K562 (cell line): ENCODE data around the gene MITD1. TPM values are rescaled to one million over a fixed set of nuclear protein-coding genes. Genes with fewer than 3 reads are reported as not detected.

Experiments used
- ATF1 ChIP-seq, 2 experiments: fragments of 450-650 bp in 1 of 2; IDR thresholded peaks; 2 replicates each; pipeline ENCODE4 v1.6.1; 2016; ENCODE audit warnings: missing compliant biosample characterization in 1 of 2, missing genetic modification characterization in 1 of 2
- ATF4 ChIP-seq: fragments of 450-650 bp; formaldehyde crosslinking; IDR thresholded peaks from 2 replicates; pipeline ENCODE4 v1.4.0; 2022; ENCODE audit warnings: mild to moderate bottlenecking, moderate library complexity
- CEBPG ChIP-seq, 3 experiments: fragments of 200-800 bp in 1 of 3; sonication (Bioruptor generic) in 1 of 3; sonication (generic) in 1 of 3; formaldehyde crosslinking in 1 of 3; IDR thresholded peaks in 2 of 3; conservative IDR thresholded peaks in 1 of 3; 2 replicates each; pipeline versions ENCODE4 v1.6.1 to v1.8.0; 2016 to 2022; ENCODE audit warnings: missing compliant biosample characterization in 2 of 3, missing genetic modification characterization in 2 of 3, mild to moderate bottlenecking in 1 of 3, missing genetic modification reagents in 1 of 3
- CUX1 ChIP-seq: fragments of 200-800 bp; sonication (Bioruptor generic); IDR thresholded peaks from 2 replicates; pipeline ENCODE4 v1.6.1; 2016; ENCODE audit warnings: missing genetic modification characterization, missing compliant biosample characterization
- EGR1 ChIP-seq: fragments of 450-650 bp; conservative IDR thresholded peaks from 2 replicates; pipeline ENCODE4 v1.6.1; 2017; ENCODE audit warnings: mild to moderate bottlenecking
- GATAD2B ChIP-seq: fragments of 450-650 bp; IDR thresholded peaks from 2 replicates; pipeline ENCODE4 v1.6.1; 2017; ENCODE audit warnings: mild to moderate bottlenecking, borderline replicate concordance
- LEF1 ChIP-seq: fragments of 450-650 bp; IDR thresholded peaks from 2 replicates; pipeline ENCODE4 v1.6.1; 2016; ENCODE audit warnings: mild to moderate bottlenecking
- OTX1 ChIP-seq: fragments of 450-650 bp; formaldehyde crosslinking; IDR thresholded peaks from 2 replicates; pipeline ENCODE4 v1.4.0; 2022; ENCODE audit warnings: mild to moderate bottlenecking
- POLR2AphosphoS2 ChIP-seq: IDR thresholded peaks from 2 replicates; pipeline ENCODE4 v1.6.1; 2012; ENCODE audit warnings: low read length, improper control_type of control experiment
- SIRT6 ChIP-seq: IDR thresholded peaks from one replicate; pipeline ENCODE4 v1.6.1; 2012; ENCODE audit warnings: low read depth, mild to moderate bottlenecking, control low read depth, inconsistent platforms, low read length, moderate library complexity
- STAT5A ChIP-seq: IDR thresholded peaks from 2 replicates; pipeline ENCODE4 v1.6.1; 2012; ENCODE audit warnings: low read length, inconsistent platforms, borderline replicate concordance
- ZEB2 ChIP-seq: fragments of 450-650 bp; IDR thresholded peaks from 2 replicates; pipeline ENCODE4 v1.6.1; 2016
- ZNF586 ChIP-seq: fragments of 450-650 bp; formaldehyde crosslinking; conservative IDR thresholded peaks from 2 replicates; pipeline ENCODE4 v1.4.0; 2020; ENCODE audit warnings: mild to moderate bottlenecking, moderate library complexity
- polyA plus RNA-seq, 8 experiments: library from polyadenylated mRNA; depleted of rRNA in 4 of 8; stranded (reverse) in 5 of 8; unstranded in 3 of 8; fragments of >200 nt; fragmentation: Nextera tagmentation in 2 of 8; fragmentation: Illumina TruSeq in 1 of 8; extraction: Ambion mirVana in 2 of 8; extraction: Trizol in 1 of 8; gene quantifications; 2 replicates each; pipeline versions ENCODE4 v1.2.1 to v1.2.3, GENCODE V29; 2011 to 2014; ENCODE audit warnings: inconsistent platforms in 1 of 8, missing spikeins in 1 of 8
- total RNA-seq, 7 experiments: library from RNA; depleted of rRNA in 6 of 7; stranded (reverse); fragments of >200 nt in 6 of 7; fragmentation: Illumina TruSeq in 2 of 7; extraction: Trizol in 2 of 7; gene quantifications; 2 replicates each; pipeline versions ENCODE4 v1.2.1 to v1.2.3, GENCODE V29; 2011 to 2021; ENCODE audit warnings: low replicate concordance in 1 of 7
- TF ChIP-seq, protein P1 (sequence below): sonication (generic); formaldehyde crosslinking; IDR thresholded peaks from 2 replicates; pipeline ENCODE4 v1.8.0; 2022; ENCODE audit warnings: mild to moderate bottlenecking, missing genetic modification reagents

Gene MITD1
- total and polyA plus RNA-seq, 9 of the 15 experiments (the other 6 are each of a cell fraction or from before 2014, with no cell fraction given) = 19.6 to 71.8 (median 43.2) TPM

GRCh38 chr2:99141110-99142108, 39.4 kb downstream of the MITD1 start, which contains the start of gene C2orf15 (continued):
- no peak for TF ChIP-seq CUX1 (CRISPR knock-in tag)
- TF ChIP-seq POLR2AphosphoS2 = no peak
- no peak for TF ChIP-seq LEF1
- no peak for TF ChIP-seq ZNF586 (CRISPR knock-in tag)
- TF ChIP-seq SIRT6 = no peak
- TF ChIP-seq STAT5A = no peak
- TF ChIP-seq ATF1 (CRISPR knock-in tag; IDR thresholded peaks at IDR 0.05) = no peak
- peak; percentile 27; the same call in 1 of the 2 replicates for TF ChIP-seq ATF1 (tag; IDR thresholded peaks at IDR 0.05)
- no peak for TF ChIP-seq ATF4
- TF ChIP-seq GATAD2B = no peak
- TF ChIP-seq ZEB2 = peak; percentile 74
- TF ChIP-seq OTX1 (CRISPR knock-in tag) = no peak
- TF ChIP-seq CEBPG (CRISPR knock-in tag; IDR thresholded peaks at IDR 0.05) = no peak
- TF ChIP-seq CEBPG (tag; conservative IDR thresholded peaks at IDR 0.05 in 1 of 2, IDR thresholded peaks at IDR 0.05 in 1 of 2) = 0 out of 4 replicates have a peak, but pooled peaks of 1 of the 2 experiments have one; percentile 10
- TF ChIP-seq EGR1 = peak; percentile 92
- TF ChIP-seq, protein P1, sequence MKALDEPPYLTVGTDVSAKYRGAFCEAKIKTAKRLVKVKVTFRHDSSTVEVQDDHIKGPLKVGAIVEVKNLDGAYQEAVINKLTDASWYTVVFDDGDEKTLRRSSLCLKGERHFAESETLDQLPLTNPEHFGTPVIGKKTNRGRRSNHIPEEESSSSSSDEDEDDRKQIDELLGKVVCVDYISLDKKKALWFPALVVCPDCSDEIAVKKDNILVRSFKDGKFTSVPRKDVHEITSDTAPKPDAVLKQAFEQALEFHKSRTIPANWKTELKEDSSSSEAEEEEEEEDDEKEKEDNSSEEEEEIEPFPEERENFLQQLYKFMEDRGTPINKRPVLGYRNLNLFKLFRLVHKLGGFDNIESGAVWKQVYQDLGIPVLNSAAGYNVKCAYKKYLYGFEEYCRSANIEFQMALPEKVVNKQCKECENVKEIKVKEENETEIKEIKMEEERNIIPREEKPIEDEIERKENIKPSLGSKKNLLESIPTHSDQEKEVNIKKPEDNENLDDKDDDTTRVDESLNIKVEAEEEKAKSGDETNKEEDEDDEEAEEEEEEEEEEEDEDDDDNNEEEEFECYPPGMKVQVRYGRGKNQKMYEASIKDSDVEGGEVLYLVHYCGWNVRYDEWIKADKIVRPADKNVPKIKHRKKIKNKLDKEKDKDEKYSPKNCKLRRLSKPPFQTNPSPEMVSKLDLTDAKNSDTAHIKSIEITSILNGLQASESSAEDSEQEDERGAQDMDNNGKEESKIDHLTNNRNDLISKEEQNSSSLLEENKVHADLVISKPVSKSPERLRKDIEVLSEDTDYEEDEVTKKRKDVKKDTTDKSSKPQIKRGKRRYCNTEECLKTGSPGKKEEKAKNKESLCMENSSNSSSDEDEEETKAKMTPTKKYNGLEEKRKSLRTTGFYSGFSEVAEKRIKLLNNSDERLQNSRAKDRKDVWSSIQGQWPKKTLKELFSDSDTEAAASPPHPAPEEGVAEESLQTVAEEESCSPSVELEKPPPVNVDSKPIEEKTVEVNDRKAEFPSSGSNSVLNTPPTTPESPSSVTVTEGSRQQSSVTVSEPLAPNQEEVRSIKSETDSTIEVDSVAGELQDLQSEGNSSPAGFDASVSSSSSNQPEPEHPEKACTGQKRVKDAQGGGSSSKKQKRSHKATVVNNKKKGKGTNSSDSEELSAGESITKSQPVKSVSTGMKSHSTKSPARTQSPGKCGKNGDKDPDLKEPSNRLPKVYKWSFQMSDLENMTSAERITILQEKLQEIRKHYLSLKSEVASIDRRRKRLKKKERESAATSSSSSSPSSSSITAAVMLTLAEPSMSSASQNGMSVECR = peak; percentile 68; the same call in 1 of the 2 replicates
